H1 (cell line): ENCODE results near the gene DCANP1. TPM values are rescaled to one million over a fixed set of nuclear protein-coding genes. Genes with fewer than 3 reads are reported as not detected.

Experiments used
- CTCF ChIA-PET: fragments of 300-600 bp; sonication (Branson Sonifier 250); formaldehyde crosslinking; loops from one replicate; lab custom pipeline; 2021; ENCODE audit not compliant: partially characterized antibody; lab: Charles Lee
- POLR2A ChIA-PET: fragments of 300-600 bp; sonication (Branson Sonifier 250); formaldehyde crosslinking; loops from one replicate; lab custom pipeline; 2021; ENCODE audit warnings: inconsistent platforms; ENCODE audit not compliant: partially characterized antibody; lab: Charles Lee
- DNase-seq, 2 experiments: peaks; one replicate each; pipeline versions ENCODE4 v3.0.0 to v3.0.0-alpha.2; 2010 to 2022; ENCODE audit warnings: low spot score in 2 of 2, low read depth in 1 of 2, mixed read lengths in 1 of 2
- FAIRE-seq: peaks from 2 replicates; lab custom pipeline; 2011; peaks lifted over from hg19 to GRCh38; lab: Jason Lieb, UNC
- H2AFZ ChIP-seq: 2 replicates; pipeline ENCODE4 v1.8.1; 2012; ENCODE audit warnings: low read length, inconsistent platforms
- H2AK5ac ChIP-seq: 2 replicates; pipeline ENCODE4 v1.6.1; 2013; ENCODE audit warnings: low read depth, low read length
- H2BK120ac ChIP-seq: replicated peaks from 2 replicates; pipeline ENCODE3; 2013; ENCODE audit warnings: low read depth, low read length, inconsistent platforms
- H2BK12ac ChIP-seq: 2 replicates; pipeline ENCODE4 v1.6.1; 2013; ENCODE audit warnings: low read depth, low read length
- H2BK15ac ChIP-seq: 2 replicates; pipeline ENCODE4 v1.6.1; 2013; ENCODE audit warnings: low read length
- H2BK20ac ChIP-seq: 2 replicates; pipeline ENCODE4 v1.6.1; 2013; ENCODE audit warnings: low read length
- H2BK5ac ChIP-seq: 2 replicates; pipeline ENCODE4 v1.6.1; 2013; ENCODE audit warnings: low read depth, low read length
- H3K14ac ChIP-seq: 2 replicates; pipeline ENCODE4 v1.6.1; 2013; ENCODE audit warnings: inconsistent platforms; ENCODE audit not compliant: insufficient read length
- H3K18ac ChIP-seq: 2 replicates; pipeline ENCODE4 v1.6.1; 2013; ENCODE audit warnings: low read length; ENCODE audit errors: extremely low read depth
- H3K23ac ChIP-seq: 2 replicates; pipeline ENCODE4 v1.6.1; 2013; ENCODE audit warnings: inconsistent platforms; ENCODE audit not compliant: insufficient read length
- H3K23me2 ChIP-seq: 2 replicates; pipeline ENCODE4 v1.6.1; 2013; ENCODE audit warnings: low read depth, low read length
- H3K27ac ChIP-seq: 2 replicates; pipeline ENCODE4 v1.6.1; 2011; ENCODE audit warnings: low read depth, low read length, inconsistent platforms
- H3K27me3 ChIP-seq, 4 experiments: replicated peaks in 1 of 4; 1 replicate in 1 of 4; 2 replicates in 3 of 4; pipeline versions ENCODE4 v1.6.1 to v1.8.1; 2011 to 2013; ENCODE audit warnings: low read length in 3 of 4, mild to moderate bottlenecking in 3 of 4, inconsistent platforms in 2 of 4, mixed read lengths in 2 of 4, moderate library complexity in 1 of 4; ENCODE audit not compliant: control insufficient read depth in 3 of 4, insufficient read depth in 3 of 4; ENCODE audit errors: extremely low read depth in 1 of 4
- H3K36me3 ChIP-seq, 4 experiments: 2 replicates each; pipeline versions ENCODE4 v1.6.1 to v1.8.1; 2011 to 2013; ENCODE audit warnings: mild to moderate bottlenecking in 4 of 4, low read length in 3 of 4, moderate library complexity in 2 of 4, control low read depth in 1 of 4, inconsistent platforms in 1 of 4; ENCODE audit not compliant: insufficient read depth in 4 of 4, control insufficient read depth in 2 of 4
- H3K4ac ChIP-seq: replicated peaks from 2 replicates; pipeline ENCODE3; 2013; ENCODE audit warnings: low read length, low read depth, mixed read lengths, inconsistent platforms; ENCODE audit not compliant: insufficient read length
- H3K4me1 ChIP-seq, 4 experiments: replicated peaks in 1 of 4; 1 replicate in 1 of 4; 2 replicates in 3 of 4; pipeline versions ENCODE4 v1.6.1 to v1.8.1; 2011 to 2013; ENCODE audit warnings: low read length in 3 of 4, inconsistent platforms in 2 of 4, mixed read lengths in 1 of 4; ENCODE audit not compliant: insufficient read depth in 4 of 4, control insufficient read depth in 3 of 4
- H3K4me2 ChIP-seq, 2 experiments: 2 replicates each; pipeline versions ENCODE4 v1.6.1 to v1.8.1; 2011 to 2013; ENCODE audit warnings: low read depth in 2 of 2, low read length in 2 of 2, control low read depth in 1 of 2, inconsistent platforms in 1 of 2, mild to moderate bottlenecking in 1 of 2; ENCODE audit not compliant: insufficient read depth in 1 of 2
- H3K4me3 ChIP-seq, 4 experiments: fragments of 200-600, 300-600 bp in 1 of 4; sonication (generic), shearing (Covaris generic), sonication (Bioruptor Twin) in 1 of 4; 2 replicates each; pipeline versions ENCODE4 v1.5.1 to v1.8.1; 2011 to 2016; ENCODE audit warnings: low read length in 4 of 4, low read depth in 3 of 4, control low read depth in 2 of 4, inconsistent platforms in 2 of 4, mild to moderate bottlenecking in 2 of 4, mixed read lengths in 1 of 4, moderate library complexity in 1 of 4; ENCODE audit not compliant: insufficient read depth in 2 of 4; ENCODE audit errors: extremely low read depth in 1 of 4
- H3K56ac ChIP-seq: replicated peaks from 2 replicates; pipeline ENCODE3; 2013; ENCODE audit warnings: low read depth, mild to moderate bottlenecking, mixed read lengths, low read length, inconsistent platforms; ENCODE audit not compliant: insufficient read length
- H3K79me1 ChIP-seq: 2 replicates; pipeline ENCODE4 v1.6.1; 2013; ENCODE audit warnings: low read depth, low read length, control low read depth
- H3K79me2 ChIP-seq, 2 experiments: 2 replicates each; pipeline versions ENCODE4 v1.6.1 to v1.8.1; 2012 to 2013; ENCODE audit warnings: low read length in 2 of 2, mild to moderate bottlenecking in 2 of 2, inconsistent platforms in 1 of 2; ENCODE audit not compliant: insufficient read depth in 2 of 2, control insufficient read depth in 1 of 2
- H3K9ac ChIP-seq, 4 experiments: replicated peaks in 1 of 4; 1 replicate in 1 of 4; 2 replicates in 3 of 4; pipeline versions ENCODE4 v1.6.1 to v1.8.1; 2011 to 2013; ENCODE audit warnings: low read depth in 3 of 4, low read length in 3 of 4, control low read depth in 2 of 4, mild to moderate bottlenecking in 2 of 4, moderate library complexity in 2 of 4, inconsistent platforms in 1 of 4; ENCODE audit errors: extremely low read depth in 1 of 4
- H3K9me3 ChIP-seq, 2 experiments: 2 replicates each; pipeline versions ENCODE4 v1.6.1 to v1.8.1; 2012 to 2013; ENCODE audit warnings: mild to moderate bottlenecking in 2 of 2, moderate library complexity in 2 of 2, control low read depth in 1 of 2, inconsistent platforms in 1 of 2, low read depth in 1 of 2, low read length in 1 of 2, mixed read lengths in 1 of 2; ENCODE audit not compliant: insufficient read depth in 2 of 2
- H4K20me1 ChIP-seq, 2 experiments: replicated peaks in 1 of 2; 2 replicates each; pipeline versions ENCODE3 to v1.8.1; 2011 to 2013; ENCODE audit warnings: inconsistent platforms in 2 of 2, low read length in 2 of 2, mild to moderate bottlenecking in 1 of 2; ENCODE audit not compliant: insufficient read depth in 2 of 2, control insufficient read depth in 1 of 2
- H4K5ac ChIP-seq: 2 replicates; pipeline ENCODE4 v1.6.1; 2013; ENCODE audit warnings: low read length, low read depth, mixed read lengths, inconsistent platforms; ENCODE audit not compliant: insufficient read length
- H4K8ac ChIP-seq: 2 replicates; pipeline ENCODE4 v1.8.0; 2013; ENCODE audit warnings: mild to moderate bottlenecking, moderate library complexity, low read length, inconsistent platforms; ENCODE audit not compliant: insufficient read depth; ENCODE audit errors: extremely low read depth
- H4K91ac ChIP-seq: replicated peaks from 2 replicates; pipeline ENCODE3; 2013; ENCODE audit warnings: low read length, mixed read lengths, inconsistent platforms; ENCODE audit not compliant: insufficient read length
- POU5F1 ChIP-seq: IDR thresholded peaks from 2 replicates; pipeline ENCODE4 v1.6.1; 2011; ENCODE audit warnings: low read depth, mild to moderate bottlenecking, low read length, moderate library complexity
- SP4 ChIP-seq: IDR thresholded peaks from 2 replicates; pipeline ENCODE4 v1.6.1; 2012; ENCODE audit warnings: low read length, inconsistent platforms
- TEAD4 ChIP-seq: IDR thresholded peaks from 2 replicates; pipeline ENCODE4 v1.6.1; 2012; ENCODE audit warnings: low read depth, low read length, inconsistent platforms, mixed read lengths
- WGBS, 2 experiments: shearing (Covaris generic) in 1 of 2; methylation state at CpG; one replicate each; pipeline versions ENCODE4 v1.1.6 to v1.1.7; 2013 to 2015; ENCODE audit warnings: low lambda C conversion rate in 2 of 2, mixed read lengths in 2 of 2, inconsistent platforms in 1 of 2, low coverage in 1 of 2, missing lambda C conversion rate in 1 of 2; ENCODE audit not compliant: insufficient replicate concordance in 2 of 2, insufficient coverage in 1 of 2, insufficient read length in 1 of 2; ENCODE audit errors: extremely low coverage in 1 of 2, missing lambda C conversion rate in 1 of 2; 5-methylcytosine and 5-hydroxymethylcytosine counted together
- polyA plus RNA-seq, 7 experiments: library from polyadenylated mRNA; depleted of rRNA in 3 of 7; stranded (reverse) in 5 of 7; unstranded in 2 of 7; fragments of >200 nt in 5 of 7; fragments of 200-250 nt in 2 of 7; gene quantifications; 1 replicate in 5 of 7; 2 replicates in 1 of 7; 4 replicates in 1 of 7; pipeline versions ENCODE4 v1.2.1 to v1.2.3, GENCODE V29; 2011 to 2013; ENCODE audit warnings: missing spikeins in 2 of 7, mixed read lengths in 2 of 7
- total RNA-seq: library from RNA; stranded (reverse); fragmentation: NEBNext Ultra II Directional; extraction: Animal tissue kit (Norgen Biotek cat#: 25700); gene quantifications from 2 replicates; pipeline ENCODE4 v1.2.1, GENCODE V29; 2021

DCANP1 gene
- total and polyA plus RNA-seq, 2 of the 8 experiments (the other 6 are each of a cell fraction or from before 2014, with no cell fraction given), result not detected

DNA sequence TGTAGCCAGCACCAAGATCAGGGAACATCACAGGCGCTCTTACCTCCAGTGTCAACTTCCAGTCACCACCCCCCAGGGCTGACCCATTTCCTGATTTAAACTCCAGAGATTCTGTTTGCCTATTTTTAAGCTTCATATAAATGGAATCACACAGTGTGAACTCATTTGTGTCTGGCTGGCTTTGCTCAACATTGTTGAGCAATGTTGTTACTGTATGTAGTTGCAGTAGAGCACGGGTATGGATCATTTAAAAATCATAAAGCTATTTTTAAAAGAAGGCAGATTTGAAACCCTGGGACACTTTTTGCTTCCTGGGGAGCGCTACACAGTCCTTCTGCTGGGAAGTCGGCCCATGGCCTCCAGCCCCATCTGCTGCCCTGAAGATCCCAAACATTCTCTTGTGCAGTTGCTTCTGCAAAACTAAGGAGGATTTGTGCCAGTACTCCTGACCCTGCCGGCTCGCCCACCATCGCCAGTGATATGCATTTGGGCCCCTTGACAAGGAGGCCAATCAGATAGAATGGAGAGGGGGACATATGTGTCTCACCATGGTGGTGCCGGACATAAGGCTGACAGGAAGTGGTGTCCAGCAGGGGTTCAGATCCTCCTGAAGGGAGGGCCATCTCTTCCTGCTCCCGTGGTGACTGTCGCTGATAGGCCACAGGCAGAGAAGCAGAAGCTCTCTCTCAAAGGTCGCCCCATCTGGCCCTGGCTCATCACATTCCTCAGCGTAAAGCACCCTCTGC, 13.3 kb downstream of the DCANP1 start:
- Histone ChIP-seq H4K8ac (no peak overlapping the region), H3K18ac (no peak overlapping the region), H2BK15ac (no peak overlapping the region), H3K4me1 (no peaks in the 10 kb centered on the region; a peak in 1 of 7 replicates), H3K79me1 (no peaks in the 10 kb centered on the region), H3K23me2 (no peaks in the 10 kb centered on the region), H3K9ac (no peak overlapping the region), H4K20me1 (no peaks in the 10 kb centered on the region), H2AK5ac (no peak overlapping the region), H2BK5ac (no peak overlapping the region), H3K4me3 (no peak overlapping the region), H3K9me3 (peaks cover 0 to 1% of the 10 kb centered on the region in 2 experiments; a peak in 1 of 4 replicates), H2BK20ac (no peak overlapping the region), H3K27me3 (no peaks in the 10 kb centered on the region), H3K27ac (no peak overlapping the region), H2AFZ (no peak overlapping the region), H4K5ac (no peak overlapping the region), H2BK120ac (no peak overlapping the region), H3K4me2 (no peak overlapping the region), H3K14ac (no peak overlapping the region), H3K36me3 (no peaks in the 10 kb centered on the region), H3K56ac (no peak overlapping the region), H2BK12ac (no peak overlapping the region), H3K79me2 (no peaks in the 10 kb centered on the region), H3K4ac (no peak overlapping the region), H4K91ac (no peak overlapping the region), H3K23ac (no peak overlapping the region)
- ChIA-PET CTCF (interaction anchor here (0.9 to 19.4 kb wide), 6 partner anchors 9 to 397 kb away, joined by 3 to 264 read pairs (median 4); no protein-coding TSS in a partner anchor), POLR2A (no interaction called here)
- FAIRE-seq, result no peak
- peak in 1 of 2 experiments; percentile 35 for DNase-seq
- 84% methylated on average over 10 of the region's 12 CpGs; no CpG with 5 or more reads in 1 of the 2 experiments for WGBS, 2 experiments
- no peak for TF ChIP-seq SP4
- no peak for TF ChIP-seq POU5F1
- no peak for TF ChIP-seq TEAD4
